Measurements from ENCODE around the gene PTPRK. TPM values are rescaled to one million over a fixed set of nuclear protein-coding genes. Genes with fewer than 3 reads are reported as not detected.

Gene PTPRK
- total and polyA plus RNA-seq, 10 of the 15 experiments (the other 5 are each of a cell fraction or from before 2014, with no cell fraction given) = 0.23 to 1.9 (median 0.55) TPM

DNA sequence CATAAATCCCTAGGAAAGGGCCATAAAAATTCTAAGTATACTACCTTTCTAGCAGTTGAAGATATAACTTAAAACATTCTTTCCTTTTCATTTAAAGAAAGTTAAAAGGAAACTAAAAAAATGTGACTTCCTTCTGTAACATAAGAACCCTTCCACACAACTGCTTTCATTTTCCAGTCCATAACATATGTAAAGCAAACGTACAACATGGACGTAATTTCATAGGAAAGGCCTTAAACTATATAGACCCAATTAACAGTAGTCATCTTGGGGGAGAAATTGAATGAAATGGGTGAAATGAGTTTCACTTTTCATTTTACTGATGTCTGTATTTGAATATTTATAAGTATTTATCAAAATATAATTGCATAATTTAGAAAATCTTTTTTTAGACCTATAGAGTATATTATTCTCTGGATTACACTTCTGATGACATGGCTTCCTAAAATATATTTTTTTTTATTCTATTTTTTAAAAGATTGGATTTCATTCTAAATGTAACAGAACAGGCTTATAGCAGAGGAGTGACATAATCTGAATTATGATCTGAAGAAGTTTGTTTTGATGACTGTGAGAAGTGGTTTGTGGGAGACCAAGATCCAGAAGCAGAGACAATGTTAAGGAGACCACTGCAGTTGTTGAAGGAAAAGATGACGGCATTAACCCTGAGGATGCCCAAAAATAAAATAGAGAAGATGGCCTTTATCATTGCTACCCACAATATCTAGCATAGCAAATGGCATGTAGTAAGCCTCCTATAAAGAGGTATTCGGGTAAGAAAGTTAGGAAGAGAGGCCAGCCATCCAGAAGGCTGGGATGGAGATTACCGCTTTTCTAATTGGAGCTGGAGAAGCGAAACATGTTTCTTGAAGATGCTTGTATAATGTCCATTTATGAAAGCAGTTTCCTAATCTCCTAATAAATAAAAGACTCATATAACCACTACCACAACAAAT lies 260.4 kb downstream of the PTPRK start (continued):
- TF ChIP-seq, protein P1, sequence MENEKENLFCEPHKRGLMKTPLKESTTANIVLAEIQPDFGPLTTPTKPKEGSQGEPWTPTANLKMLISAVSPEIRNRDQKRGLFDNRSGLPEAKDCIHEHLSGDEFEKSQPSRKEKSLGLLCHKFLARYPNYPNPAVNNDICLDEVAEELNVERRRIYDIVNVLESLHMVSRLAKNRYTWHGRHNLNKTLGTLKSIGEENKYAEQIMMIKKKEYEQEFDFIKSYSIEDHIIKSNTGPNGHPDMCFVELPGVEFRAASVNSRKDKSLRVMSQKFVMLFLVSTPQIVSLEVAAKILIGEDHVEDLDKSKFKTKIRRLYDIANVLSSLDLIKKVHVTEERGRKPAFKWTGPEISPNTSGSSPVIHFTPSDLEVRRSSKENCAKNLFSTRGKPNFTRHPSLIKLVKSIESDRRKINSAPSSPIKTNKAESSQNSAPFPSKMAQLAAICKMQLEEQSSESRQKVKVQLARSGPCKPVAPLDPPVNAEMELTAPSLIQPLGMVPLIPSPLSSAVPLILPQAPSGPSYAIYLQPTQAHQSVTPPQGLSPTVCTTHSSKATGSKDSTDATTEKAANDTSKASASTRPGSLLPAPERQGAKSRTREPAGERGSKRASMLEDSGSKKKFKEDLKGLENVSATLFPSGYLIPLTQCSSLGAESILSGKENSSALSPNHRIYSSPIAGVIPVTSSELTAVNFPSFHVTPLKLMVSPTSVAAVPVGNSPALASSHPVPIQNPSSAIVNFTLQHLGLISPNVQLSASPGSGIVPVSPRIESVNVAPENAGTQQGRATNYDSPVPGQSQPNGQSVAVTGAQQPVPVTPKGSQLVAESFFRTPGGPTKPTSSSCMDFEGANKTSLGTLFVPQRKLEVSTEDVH (IDR thresholded peaks at IDR 0.05; ENCODE audit: low read depth, partially characterized antibody) = no peak
- no peak for TF ChIP-seq CBX5 (IDR thresholded peaks at IDR 0.05; ENCODE audit: low read depth)
- TF ChIP-seq ETV6 (conservative IDR thresholded peaks at IDR 0.05 in 1 of 2, IDR thresholded peaks at IDR 0.05 in 1 of 2; ENCODE audit: borderline replicate concordance in 1 of 2, low read depth in 1 of 2) = no peak

DNA sequence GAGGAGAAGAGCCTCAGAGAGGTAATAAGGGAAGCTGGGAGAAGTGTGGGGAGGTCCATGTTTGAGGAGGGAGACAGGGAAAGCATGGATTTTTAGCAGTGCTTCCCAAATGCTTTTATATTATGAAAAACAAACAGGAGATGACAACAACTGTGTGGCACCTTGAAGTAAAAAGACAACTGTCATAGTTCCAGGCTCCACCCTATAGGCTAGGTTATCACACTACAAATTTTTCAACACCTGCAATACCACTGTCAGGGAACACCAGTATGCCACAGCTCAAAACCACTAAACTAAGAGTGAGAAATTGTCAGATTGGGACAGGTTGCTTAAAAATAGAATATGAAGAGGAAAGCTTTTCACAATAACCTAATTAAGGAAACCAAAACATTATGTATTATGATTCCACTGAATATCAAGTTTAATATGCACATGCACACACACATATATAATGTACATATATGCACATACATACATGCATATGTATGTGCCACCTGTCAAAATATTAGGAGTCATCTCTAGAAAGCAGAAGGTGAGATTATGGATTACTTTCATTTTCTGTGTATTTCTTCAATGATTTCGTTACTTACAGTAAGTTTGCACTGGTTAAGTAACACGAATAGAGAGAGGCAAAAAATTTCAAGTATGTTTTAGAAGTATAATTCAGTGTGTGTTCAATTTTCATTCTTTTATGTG lies 261.2 kb downstream of the PTPRK start:
- Histone ChIP-seq H2AFZ (ENCODE audit: control insufficient read depth, low read depth, low read length) (no peak overlapping the region; the same call in 1 of the 2 replicates), H4K20me1 (ENCODE audit: control insufficient read depth, insufficient read depth) (no peaks in the 10 kb centered on the region), H3K27ac (ENCODE audit: control insufficient read depth, insufficient read depth) (no peak overlapping the region), H3K4me1 (ENCODE audit: control insufficient read depth, insufficient read depth, low read length) (0 out of 2 replicates have a peak, but pooled peaks cover 3% of the 10 kb centered on the region), H3K36me3 (ENCODE audit: control insufficient read depth in 2 of 2, insufficient read depth in 2 of 2, low read length in 1 of 2) (no peaks in the 10 kb centered on the region), H3K9me3 (replicated peaks; ENCODE audit: control insufficient read depth, insufficient read depth, low read length) (no peaks in the 10 kb centered on the region), H3K4me2 (ENCODE audit: control insufficient read depth, insufficient read depth) (no peak overlapping the region), H3K27me3 (replicated peaks in 1 of 2; ENCODE audit: control insufficient read depth in 2 of 2, insufficient read depth in 2 of 2, low read length in 1 of 2) (no peaks in the 10 kb centered on the region), H3K79me2 (ENCODE audit: control insufficient read depth, insufficient read depth, low read length) (no peaks in the 10 kb centered on the region), H3K4me3 (0 out of 2 replicates have a peak overlapping the region, but pooled peaks have one; percentile 20), H3K9ac (ENCODE audit: control insufficient read depth, insufficient read depth, low read length) (no peak overlapping the region)
- SMC1A ChIA-PET (ENCODE audit: uncharacterized antibody, unreplicated experiment) = no interaction called here
- BruUV-seq (replicated peaks) = no TSS peak
- peak; percentile 3 for DNase-seq (ENCODE audit: low read depth, low spot score)
- 0% methylated on average over 2 of the region's 2 CpGs for WGBS (ENCODE audit: insufficient coverage, insufficient replicate concordance, low lambda C conversion rate, missing lambda C conversion rate)
- in situ Hi-C loops (cut with MboI) (no loop called here), intact Hi-C loops (cut with micrococcal nuclease; ENCODE audit: unreplicated experiment) (no loop called here)
- RAD21 ChIA-PET (ENCODE audit: unreplicated experiment) = no interaction called here
- POLR2A ChIA-PET = no interaction called here
- no peak for TF ChIP-seq NR2F1 (conservative IDR thresholded peaks at IDR 0.05)
- TF ChIP-seq RUNX3 (IDR thresholded peaks at IDR 0.05; ENCODE audit: low read length) = peak; percentile 38
- no peak for TF ChIP-seq ZZZ3 (IDR thresholded peaks at IDR 0.05; ENCODE audit: control insufficient read depth, insufficient read length, low read depth)
- TF ChIP-seq JUNB (IDR thresholded peaks at IDR 0.05) = peak; percentile 55; the same call in 1 of the 2 replicates
- TF ChIP-seq, protein P2, sequence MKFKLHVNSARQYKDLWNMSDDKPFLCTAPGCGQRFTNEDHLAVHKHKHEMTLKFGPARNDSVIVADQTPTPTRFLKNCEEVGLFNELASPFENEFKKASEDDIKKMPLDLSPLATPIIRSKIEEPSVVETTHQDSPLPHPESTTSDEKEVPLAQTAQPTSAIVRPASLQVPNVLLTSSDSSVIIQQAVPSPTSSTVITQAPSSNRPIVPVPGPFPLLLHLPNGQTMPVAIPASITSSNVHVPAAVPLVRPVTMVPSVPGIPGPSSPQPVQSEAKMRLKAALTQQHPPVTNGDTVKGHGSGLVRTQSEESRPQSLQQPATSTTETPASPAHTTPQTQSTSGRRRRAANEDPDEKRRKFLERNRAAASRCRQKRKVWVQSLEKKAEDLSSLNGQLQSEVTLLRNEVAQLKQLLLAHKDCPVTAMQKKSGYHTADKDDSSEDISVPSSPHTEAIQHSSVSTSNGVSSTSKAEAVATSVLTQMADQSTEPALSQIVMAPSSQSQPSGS (IDR thresholded peaks at IDR 0.05; ENCODE audit: low read length) = peak; percentile 31; the same call in 1 of the 2 replicates
- ATAC-seq = peak; percentile 92
- CTCF ChIA-PET = interaction anchor here (0.7 kb wide), 1 partner anchor 16 kb away, joined by 3 read pairs; no protein-coding TSS in a partner anchor
- no peak for FAIRE-seq

Data from GM12878 (cell line).